HG03432 (cell line): ENCODE data around the gene CREB5.

Experiments used
- ATAC-seq: cut with Tn5 transposase; IDR thresholded peaks from one replicate; pipeline ENCODE4 v1.9.1; 2021; ENCODE audit warnings: mild to moderate bottlenecking, moderate library complexity; ENCODE audit not compliant: unreplicated experiment

Gene CREB5

GRCh38 chr7:28433699-28434219, 21.4 kb downstream of the CREB5 start:
- ATAC-seq = no peak

GRCh38 chr7:28434510-28434909, 22.2 kb downstream of the CREB5 start:
- no peak for ATAC-seq

- ATAC-seq = no peak
Observed at GRCh38 chr7:28435152-28435551, 22.8 kb downstream of the CREB5 start.

GRCh38 chr7:28435732-28436378, 23.5 kb downstream of the CREB5 start:
- no peak for ATAC-seq

- ATAC-seq = no peak
Observed at GRCh38 chr7:28440055-28440601, 27.8 kb downstream of the CREB5 start.

- ATAC-seq = no peak
Observed at GRCh38 chr7:28442540-28443420, 30.5 kb downstream of the CREB5 start.

GRCh38 chr7:28446131-28446530, 33.8 kb downstream of the CREB5 start:
- no peak for ATAC-seq

- ATAC-seq = no peak
Observed at GRCh38 chr7:28447071-28447470, 34.8 kb downstream of the CREB5 start.

- no peak for ATAC-seq
Observed at GRCh38 chr7:28448708-28449107, 36.4 kb downstream of the CREB5 start.

GRCh38 chr7:28452681-28453080, 40.4 kb downstream of the CREB5 start:
- ATAC-seq = no peak

GRCh38 chr7:28455486-28455885, 43.2 kb downstream of the CREB5 start:
- ATAC-seq = no peak

GRCh38 chr7:28456044-28456443, 43.7 kb downstream of the CREB5 start:
- ATAC-seq = no peak

GRCh38 chr7:28458732-28459131, 46.4 kb downstream of the CREB5 start:
- no peak for ATAC-seq

GRCh38 chr7:28459306-28459705, 47.0 kb downstream of the CREB5 start:
- no peak for ATAC-seq

GRCh38 chr7:28465697-28466096, 53.4 kb downstream of the CREB5 start:
- no peak for ATAC-seq

GRCh38 chr7:28466341-28466740, 54.0 kb downstream of the CREB5 start:
- no peak for ATAC-seq

GRCh38 chr7:28466885-28467284, 54.6 kb downstream of the CREB5 start:
- ATAC-seq = no peak

GRCh38 chr7:28469562-28469961, 57.2 kb downstream of the CREB5 start:
- ATAC-seq = no peak

- no peak for ATAC-seq
Observed at GRCh38 chr7:28470344-28470743, 58.0 kb downstream of the CREB5 start.

- no peak for ATAC-seq
Observed at GRCh38 chr7:28472332-28472731, 60.0 kb downstream of the CREB5 start.

- no peak for ATAC-seq
Observed at GRCh38 chr7:28473571-28474281, 61.4 kb downstream of the CREB5 start.
